GM12801 (cell line): Measurements from ENCODE around the gene FOXP1.

Source experiments
- TF ChIP-seq, protein P1 (sequence below): IDR thresholded peaks from one replicate; pipeline ENCODE4 v1.5.1; 2011; ENCODE audit warnings: control low read depth; ENCODE audit not compliant: insufficient read length; ENCODE audit errors: extremely low read depth

The FOXP1 gene

GRCh38 chr3:71299160-71299559 lies 284.4 kb downstream of the FOXP1 start:
- TF ChIP-seq, protein P1, sequence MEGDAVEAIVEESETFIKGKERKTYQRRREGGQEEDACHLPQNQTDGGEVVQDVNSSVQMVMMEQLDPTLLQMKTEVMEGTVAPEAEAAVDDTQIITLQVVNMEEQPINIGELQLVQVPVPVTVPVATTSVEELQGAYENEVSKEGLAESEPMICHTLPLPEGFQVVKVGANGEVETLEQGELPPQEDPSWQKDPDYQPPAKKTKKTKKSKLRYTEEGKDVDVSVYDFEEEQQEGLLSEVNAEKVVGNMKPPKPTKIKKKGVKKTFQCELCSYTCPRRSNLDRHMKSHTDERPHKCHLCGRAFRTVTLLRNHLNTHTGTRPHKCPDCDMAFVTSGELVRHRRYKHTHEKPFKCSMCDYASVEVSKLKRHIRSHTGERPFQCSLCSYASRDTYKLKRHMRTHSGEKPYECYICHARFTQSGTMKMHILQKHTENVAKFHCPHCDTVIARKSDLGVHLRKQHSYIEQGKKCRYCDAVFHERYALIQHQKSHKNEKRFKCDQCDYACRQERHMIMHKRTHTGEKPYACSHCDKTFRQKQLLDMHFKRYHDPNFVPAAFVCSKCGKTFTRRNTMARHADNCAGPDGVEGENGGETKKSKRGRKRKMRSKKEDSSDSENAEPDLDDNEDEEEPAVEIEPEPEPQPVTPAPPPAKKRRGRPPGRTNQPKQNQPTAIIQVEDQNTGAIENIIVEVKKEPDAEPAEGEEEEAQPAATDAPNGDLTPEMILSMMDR: no peak

- TF ChIP-seq, protein P1: no peak
Measured at GRCh38 chr3:71294919-71295318, 288.6 kb downstream of the FOXP1 start.

DNA sequence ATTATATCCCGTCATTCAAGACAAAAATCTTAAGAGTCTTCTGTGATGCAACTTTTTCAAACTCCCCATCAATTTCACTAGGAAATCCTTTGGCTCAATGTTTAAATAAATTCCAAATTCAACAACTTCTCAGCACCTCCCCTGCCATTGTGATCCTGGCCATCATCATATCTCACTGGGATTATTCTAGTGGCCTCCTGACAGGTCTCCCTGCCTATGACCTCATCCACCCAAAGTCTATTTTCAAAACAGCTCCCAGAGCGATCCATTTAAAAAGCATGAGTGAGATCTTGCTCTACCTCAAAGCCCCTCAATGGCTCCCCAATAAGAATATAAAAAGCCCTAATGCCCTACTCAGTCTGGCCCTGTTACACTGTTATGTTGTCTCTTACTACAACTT lies 293.2 kb downstream of the FOXP1 start:
- TF ChIP-seq, protein P1: no peak

DNA sequence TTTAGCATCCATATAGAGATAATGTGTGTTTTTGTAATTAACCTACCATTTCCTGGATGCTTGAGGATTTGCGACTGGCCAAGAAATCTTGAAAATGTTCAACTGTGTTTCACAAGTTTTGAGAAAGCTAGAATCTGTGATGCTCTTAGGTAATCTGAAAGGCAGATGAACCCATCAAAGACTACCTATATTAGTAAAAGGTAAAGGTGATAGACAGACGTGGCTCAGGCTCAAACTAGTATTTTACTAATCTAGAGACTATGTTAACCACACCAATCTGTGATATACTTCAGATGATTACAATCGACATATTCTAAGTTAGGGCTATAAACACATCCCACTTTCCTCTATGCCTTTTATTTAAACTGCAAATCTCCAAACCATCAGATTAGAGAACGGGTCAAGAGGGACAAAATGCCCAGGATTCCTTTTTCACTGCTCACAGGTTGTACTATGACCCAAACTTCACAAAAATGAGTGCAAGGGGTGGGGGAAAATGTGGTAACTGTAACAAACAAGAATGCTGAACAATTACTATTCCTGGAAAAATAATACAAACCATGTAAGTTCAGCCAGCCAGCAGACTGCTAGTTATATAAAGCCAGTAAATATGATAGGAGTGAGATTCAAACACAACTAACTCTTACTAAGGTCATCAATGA lies 295.1 kb downstream of the FOXP1 start:
- TF ChIP-seq, protein P1: no peak

- TF ChIP-seq, protein P1: no peak
Measured at GRCh38 chr3:71285086-71285485, 298.4 kb downstream of the FOXP1 start.

- TF ChIP-seq, protein P1: no peak
Measured at GRCh38 chr3:71282976-71283375, 300.6 kb downstream of the FOXP1 start.

- TF ChIP-seq, protein P1: no peak
Measured at GRCh38 chr3:71281280-71281679, 302.2 kb downstream of the FOXP1 start.
